Neural cell (in vitro differentiated cells): Measurements from ENCODE around the gene ARL3. TPM values are rescaled to one million over a fixed set of nuclear protein-coding genes. Genes with fewer than 3 reads are reported as not detected.

ENCODE experiments used
- H2AFZ ChIP-seq: fragments of 200-600, 300-800 bp; sonication (generic), shearing (Covaris generic); 2 replicates; pipeline ENCODE4 v1.6.0; 2014; ENCODE audit warnings: low read depth, mild to moderate bottlenecking, antibody characterized with exemption, low read length, moderate library complexity
- H3F3A ChIP-seq: fragments of 200-600 bp; shearing (Covaris generic); 2 replicates; pipeline ENCODE4 v1.6.1; 2016; ENCODE audit warnings: mild to moderate bottlenecking, moderate library complexity, mixed read lengths, antibody characterized with exemption, low read length; ENCODE audit not compliant: insufficient read depth, poor library complexity, severe bottlenecking
- H3K27ac ChIP-seq: fragments of 200-600, 300-800 bp; sonication (generic), shearing (Covaris generic); 2 replicates; pipeline ENCODE4 v1.5.1; 2014; ENCODE audit warnings: mild to moderate bottlenecking, low read length, moderate library complexity
- H3K27me3 ChIP-seq: fragments of 300-800, 200-600 bp; sonication (generic), shearing (Covaris generic); 2 replicates; pipeline ENCODE4 v1.6.0; 2014; ENCODE audit warnings: mild to moderate bottlenecking, low read depth, low read length, moderate library complexity; ENCODE audit not compliant: insufficient read depth
- H3K36me3 ChIP-seq: fragments of 300-800, 200-600 bp; sonication (generic), shearing (Covaris generic); 2 replicates; pipeline ENCODE4 v1.5.1; 2014; ENCODE audit warnings: mild to moderate bottlenecking, antibody characterized with exemption, low read length, moderate library complexity; ENCODE audit not compliant: insufficient read depth
- H3K4me2 ChIP-seq: fragments of 300-800, 200-600 bp; sonication (generic), shearing (Covaris generic); 2 replicates; pipeline ENCODE4 v1.6.0; 2014; ENCODE audit warnings: mild to moderate bottlenecking, low read length
- H3K4me3 ChIP-seq: fragments of 300-800, 200-600 bp; sonication (generic), shearing (Covaris generic); 2 replicates; pipeline ENCODE4 v1.5.1; 2014; ENCODE audit warnings: mild to moderate bottlenecking, low read length, moderate library complexity
- H3K79me2 ChIP-seq: fragments of 200-600 bp; shearing (Covaris generic); replicated peaks from 2 replicates; pipeline ENCODE4 v1.6.0; 2014; ENCODE audit warnings: mild to moderate bottlenecking, low read length, moderate library complexity; ENCODE audit not compliant: insufficient read depth
- H3K9ac ChIP-seq: fragments of 300-800, 200-600 bp; sonication (generic), shearing (Covaris generic); 2 replicates; pipeline ENCODE4 v1.6.1; 2016; ENCODE audit warnings: mild to moderate bottlenecking, low read length, mixed read lengths
- H3K9me2 ChIP-seq: fragments of 200-600 bp; shearing (Covaris generic); 2 replicates; pipeline ENCODE4 v1.6.1; 2016; ENCODE audit warnings: mild to moderate bottlenecking, low read length, mixed read lengths; ENCODE audit not compliant: insufficient read depth
- H3K9me3 ChIP-seq: fragments of 200-600, 300-800 bp; sonication (generic), shearing (Covaris generic); 2 replicates; pipeline ENCODE4 v1.6.1; 2016; ENCODE audit warnings: mild to moderate bottlenecking, mixed run types, low read length, moderate library complexity, mixed read lengths
- H4K20me1 ChIP-seq: fragments of 200-600 bp; shearing (Covaris generic); 2 replicates; pipeline ENCODE4 v1.6.1; 2016; ENCODE audit warnings: mild to moderate bottlenecking, mixed run types; ENCODE audit not compliant: insufficient read depth
- CTCF ChIP-seq: fragments of 450-650 bp; IDR thresholded peaks from 2 replicates; pipeline ENCODE4 v1.5.1; 2014; ENCODE audit warnings: antibody characterized with exemption, mild to moderate bottlenecking, moderate library complexity; ENCODE audit not compliant: poor library complexity, severe bottlenecking
- EP300 ChIP-seq: fragments of 450-650 bp; conservative IDR thresholded peaks from 2 replicates; pipeline ENCODE4 v1.6.1; 2014; ENCODE audit warnings: antibody characterized with exemption, mild to moderate bottlenecking, moderate library complexity; ENCODE audit not compliant: poor library complexity, severe bottlenecking
- EZH2 ChIP-seq: fragments of 200-600, 300-800 bp; shearing (Covaris generic), sonication (generic); IDR thresholded peaks from 2 replicates; pipeline ENCODE4 v1.6.1; 2014; ENCODE audit warnings: antibody characterized with exemption, low read length, borderline replicate concordance, mild to moderate bottlenecking; ENCODE audit not compliant: insufficient read depth, poor library complexity, severe bottlenecking
- MXI1 ChIP-seq: fragments of 450-650 bp; conservative IDR thresholded peaks from 2 replicates; pipeline ENCODE4 v1.6.1; 2014; ENCODE audit warnings: antibody characterized with exemption, mild to moderate bottlenecking; ENCODE audit not compliant: poor library complexity, severe bottlenecking
- POLR2AphosphoS5 ChIP-seq: IDR thresholded peaks from 2 replicates; pipeline ENCODE4 v1.6.1; 2012
- RAD21 ChIP-seq: fragments of 450-650 bp; conservative IDR thresholded peaks from 2 replicates; pipeline ENCODE4 v1.6.1; 2014; ENCODE audit warnings: antibody characterized with exemption, mild to moderate bottlenecking, moderate library complexity
- REST ChIP-seq: IDR thresholded peaks from 2 replicates; pipeline ENCODE4 v1.6.1; 2012; ENCODE audit warnings: borderline replicate concordance
- SMC3 ChIP-seq: fragments of 450-650 bp; conservative IDR thresholded peaks from 2 replicates; pipeline ENCODE4 v1.6.1; 2014; ENCODE audit warnings: antibody characterized with exemption, mild to moderate bottlenecking, moderate library complexity; ENCODE audit not compliant: poor library complexity
- TAF1 ChIP-seq: IDR thresholded peaks from 2 replicates; pipeline ENCODE4 v1.6.1; 2012; ENCODE audit warnings: low read depth
- polyA plus RNA-seq: library from polyadenylated mRNA; depleted of rRNA; stranded (reverse); fragments of >200 nt; gene quantifications from 2 replicates; pipeline ENCODE4 v1.2.3, GENCODE V29; 2014

ARL3 gene
- polyA plus RNA-seq, 1 donor from 2014 or later: 56.0 TPM

GRCh38 chr10:102745157-102745556, 31.0 kb upstream of the ARL3 start:
- Histone ChIP-seq H3K9ac (peak overlapping the region; percentile 86), H2AFZ (no peak overlapping the region), H3K79me2 (peaks cover 25% of the 10 kb centered on the region), H3K9me3 (no peaks in the 10 kb centered on the region), H3K4me2 (peak overlapping the region; percentile 93), H3K27me3 (no peaks in the 10 kb centered on the region), H3F3A (no peaks in the 10 kb centered on the region), H3K4me3 (peak overlapping the region; percentile 83), H3K9me2 (no peaks in the 10 kb centered on the region), H3K36me3 (no peaks in the 10 kb centered on the region), H4K20me1 (no peaks in the 10 kb centered on the region), H3K27ac (no peak overlapping the region)
- TF ChIP-seq EZH2 (no peak), MXI1 (no peak), RAD21 (no peak), TAF1 (no peak), EP300 (no peak), REST (no peak), POLR2AphosphoS5 (no peak), CTCF (no peak), SMC3 (no peak)

GRCh38 chr10:102744374-102745051, 30.3 kb upstream of the ARL3 start:
- H3K27me3 ChIP-seq: no peaks in the 10 kb centered on the region

More at GRCh38 chr10:102744374-102745051, 30.3 kb upstream of the ARL3 start:
- H3K36me3 ChIP-seq: no peaks in the 10 kb centered on the region
- no peaks in the 10 kb centered on the region for H4K20me1 ChIP-seq
- H3K9ac ChIP-seq: peak overlapping the region; percentile 86
- peak overlapping the region; percentile 83 for H3K4me3 ChIP-seq
- TF ChIP-seq REST: peak; percentile 27
- TF ChIP-seq RAD21: no peak
- H3K9me2 ChIP-seq: no peaks in the 10 kb centered on the region
- no peaks in the 10 kb centered on the region for H3F3A ChIP-seq
- peak overlapping the region; percentile 75 for H3K27ac ChIP-seq
- peaks cover 25% of the 10 kb centered on the region for H3K79me2 ChIP-seq
- H3K9me3 ChIP-seq: no peaks in the 10 kb centered on the region
- H2AFZ ChIP-seq: peak overlapping the region; percentile 35
- peak overlapping the region; percentile 93 for H3K4me2 ChIP-seq
